Mammary epithelial cell (primary cell): ENCODE results near the gene HCFC1.

ENCODE experiments used
- EZH2 ChIP-seq: IDR thresholded peaks from 2 replicates; pipeline ENCODE4 v1.6.1; 2012; ENCODE audit warnings: low read length, inconsistent platforms, borderline replicate concordance
- TF ChIP-seq, protein P1 (sequence below), 2 donors: IDR thresholded peaks in 1 of 2; conservative IDR thresholded peaks in 1 of 2; 2 replicates each; pipeline ENCODE4 v1.5.1; 2011 to 2012; ENCODE audit warnings: inconsistent platforms in 2 of 2, low read length in 2 of 2, mild to moderate bottlenecking in 2 of 2, control low read depth in 1 of 2, low read depth in 1 of 2; ENCODE audit not compliant: insufficient read depth in 1 of 2; ENCODE audit errors: extremely low read depth in 1 of 2

DNA sequence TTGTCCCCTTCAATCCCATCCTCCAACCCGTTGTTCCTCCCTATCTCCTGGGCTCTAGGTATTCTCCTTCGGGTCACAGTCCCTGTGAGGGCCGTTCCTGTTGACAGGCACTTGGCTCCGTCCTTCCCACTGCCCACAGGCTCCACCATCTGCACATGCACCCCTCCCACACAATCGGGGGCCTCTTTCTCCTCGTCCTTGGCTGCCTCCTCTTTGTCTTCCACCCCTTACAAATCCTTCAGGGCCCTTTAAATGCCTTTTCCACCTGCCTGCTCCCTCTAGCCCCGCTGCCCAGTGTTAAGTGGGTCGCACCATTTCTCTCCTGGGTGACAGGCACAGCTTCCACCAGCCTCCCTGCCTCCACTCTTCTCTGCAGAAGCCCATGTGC lies 69.9 kb downstream of the HCFC1 start:
- TF ChIP-seq EZH2 = no peak
- TF ChIP-seq, protein P1, sequence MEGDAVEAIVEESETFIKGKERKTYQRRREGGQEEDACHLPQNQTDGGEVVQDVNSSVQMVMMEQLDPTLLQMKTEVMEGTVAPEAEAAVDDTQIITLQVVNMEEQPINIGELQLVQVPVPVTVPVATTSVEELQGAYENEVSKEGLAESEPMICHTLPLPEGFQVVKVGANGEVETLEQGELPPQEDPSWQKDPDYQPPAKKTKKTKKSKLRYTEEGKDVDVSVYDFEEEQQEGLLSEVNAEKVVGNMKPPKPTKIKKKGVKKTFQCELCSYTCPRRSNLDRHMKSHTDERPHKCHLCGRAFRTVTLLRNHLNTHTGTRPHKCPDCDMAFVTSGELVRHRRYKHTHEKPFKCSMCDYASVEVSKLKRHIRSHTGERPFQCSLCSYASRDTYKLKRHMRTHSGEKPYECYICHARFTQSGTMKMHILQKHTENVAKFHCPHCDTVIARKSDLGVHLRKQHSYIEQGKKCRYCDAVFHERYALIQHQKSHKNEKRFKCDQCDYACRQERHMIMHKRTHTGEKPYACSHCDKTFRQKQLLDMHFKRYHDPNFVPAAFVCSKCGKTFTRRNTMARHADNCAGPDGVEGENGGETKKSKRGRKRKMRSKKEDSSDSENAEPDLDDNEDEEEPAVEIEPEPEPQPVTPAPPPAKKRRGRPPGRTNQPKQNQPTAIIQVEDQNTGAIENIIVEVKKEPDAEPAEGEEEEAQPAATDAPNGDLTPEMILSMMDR (conservative IDR thresholded peaks at IDR 0.05 in 1 of 2, IDR thresholded peaks at IDR 0.05 in 1 of 2; ENCODE audit: extremely low read depth in 1 of 2, insufficient read depth in 1 of 2, low read depth in 1 of 2, low read length in 2 of 2) = no peak
